GM19193 (cell line): ENCODE data around the gene SLC41A3.

Source experiments
- POLR2A ChIP-seq: IDR thresholded peaks from 4 replicates; pipeline ENCODE4 v1.6.1; 2011; ENCODE audit not compliant: insufficient read depth, insufficient read length; ENCODE audit errors: extremely low read depth

Gene SLC41A3

DNA sequence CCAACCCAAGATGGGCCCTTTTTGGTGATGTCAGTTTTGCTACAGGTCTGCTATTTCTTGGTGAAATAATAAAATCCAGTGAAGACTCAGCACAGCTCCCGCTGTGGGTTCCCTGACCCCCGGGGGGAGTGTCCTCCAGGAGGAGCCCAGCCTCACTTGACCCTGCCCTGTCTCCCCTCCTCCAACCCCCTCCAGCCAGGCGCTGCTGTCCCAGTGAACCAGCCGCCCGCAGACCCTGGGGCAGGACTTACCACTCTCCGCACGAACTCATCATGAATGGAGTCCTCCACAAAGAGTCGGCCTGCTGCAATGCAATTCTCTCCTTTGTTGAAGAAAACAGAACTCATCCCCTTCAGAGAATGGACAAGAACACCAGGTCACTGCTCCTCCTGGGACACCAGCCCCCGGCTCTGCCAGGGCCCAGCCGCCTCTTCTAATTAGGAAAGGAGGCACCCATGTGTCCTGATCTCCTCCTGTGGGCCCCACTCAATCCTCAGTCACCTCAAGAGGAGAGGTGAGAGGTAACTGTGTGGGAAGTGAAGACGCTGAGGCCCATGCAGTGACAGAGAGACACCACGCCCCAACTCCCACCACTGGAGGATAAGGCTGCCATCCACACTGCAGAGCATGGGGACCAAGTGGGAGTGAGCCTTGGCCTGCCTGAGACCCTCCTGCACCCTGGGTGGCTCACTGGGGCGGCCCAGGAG, 28.8 kb upstream of the SLC41A3 start:
- no peak for TF ChIP-seq POLR2A

DNA sequence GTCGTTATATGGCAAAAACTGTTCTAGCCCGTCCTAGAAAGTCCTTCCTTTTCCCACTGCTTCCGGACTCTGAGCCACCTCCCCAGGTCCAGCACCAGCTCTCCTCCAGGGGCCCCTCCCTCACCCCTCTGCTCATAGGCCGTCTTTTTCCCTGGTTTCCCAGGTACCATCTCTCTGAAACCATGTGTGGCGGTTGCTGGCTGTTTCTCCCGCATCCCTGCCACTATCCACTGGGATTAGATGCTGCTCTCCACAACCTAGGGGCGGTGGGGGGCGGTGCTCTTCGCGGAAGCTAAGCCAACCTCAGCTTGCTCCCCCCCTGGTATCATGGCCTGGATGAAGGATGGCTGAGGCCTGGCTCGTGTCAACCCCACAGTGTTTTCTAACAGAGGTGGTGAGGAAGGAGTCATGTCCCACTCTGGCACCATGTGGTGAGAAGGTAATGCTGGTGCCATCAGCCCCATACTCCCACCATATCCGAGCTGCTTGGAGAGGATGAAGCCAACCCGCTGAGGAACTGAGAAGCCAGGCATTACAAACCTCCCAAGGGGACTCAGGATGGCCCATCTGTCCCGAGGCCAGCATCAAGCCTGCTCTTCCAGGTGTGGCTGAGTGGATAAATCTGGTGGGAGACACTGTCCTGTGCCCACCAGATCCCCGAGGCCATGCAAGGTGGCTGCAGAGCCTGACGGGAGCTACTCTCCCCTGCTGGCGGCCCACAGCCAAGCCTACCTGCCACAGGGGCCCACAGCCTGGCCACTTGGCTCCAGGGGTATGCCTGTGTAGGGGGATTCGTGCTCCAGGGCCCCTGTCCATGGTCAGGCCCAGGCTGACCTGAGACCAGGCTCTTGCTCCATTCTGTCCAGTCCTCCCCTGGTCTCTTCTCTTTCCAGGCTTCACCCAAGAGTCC, 27.9 kb upstream of the SLC41A3 start:
- TF ChIP-seq POLR2A, result no peak

DNA sequence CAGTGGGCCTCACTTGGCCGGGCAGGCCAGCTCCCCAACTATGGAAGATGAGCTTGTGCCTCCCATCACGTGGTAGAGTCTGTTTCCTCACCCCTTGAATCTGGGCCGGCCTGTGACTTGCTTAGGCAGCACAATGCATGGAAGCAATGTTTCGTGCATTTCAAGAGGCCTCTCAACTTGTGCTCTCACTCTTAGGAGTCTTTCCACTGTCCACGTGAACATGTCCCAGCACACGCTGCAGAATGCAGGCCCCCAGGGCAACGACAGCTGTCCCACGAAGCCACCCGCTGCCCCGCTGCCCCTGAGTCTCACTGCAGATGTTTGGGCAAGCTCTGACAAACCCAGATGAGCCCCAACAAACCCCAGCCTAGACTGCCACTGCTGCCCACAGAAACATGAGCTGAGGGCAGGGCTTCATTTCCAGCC, 27.2 kb upstream of the SLC41A3 start:
- no peak for TF ChIP-seq POLR2A

DNA sequence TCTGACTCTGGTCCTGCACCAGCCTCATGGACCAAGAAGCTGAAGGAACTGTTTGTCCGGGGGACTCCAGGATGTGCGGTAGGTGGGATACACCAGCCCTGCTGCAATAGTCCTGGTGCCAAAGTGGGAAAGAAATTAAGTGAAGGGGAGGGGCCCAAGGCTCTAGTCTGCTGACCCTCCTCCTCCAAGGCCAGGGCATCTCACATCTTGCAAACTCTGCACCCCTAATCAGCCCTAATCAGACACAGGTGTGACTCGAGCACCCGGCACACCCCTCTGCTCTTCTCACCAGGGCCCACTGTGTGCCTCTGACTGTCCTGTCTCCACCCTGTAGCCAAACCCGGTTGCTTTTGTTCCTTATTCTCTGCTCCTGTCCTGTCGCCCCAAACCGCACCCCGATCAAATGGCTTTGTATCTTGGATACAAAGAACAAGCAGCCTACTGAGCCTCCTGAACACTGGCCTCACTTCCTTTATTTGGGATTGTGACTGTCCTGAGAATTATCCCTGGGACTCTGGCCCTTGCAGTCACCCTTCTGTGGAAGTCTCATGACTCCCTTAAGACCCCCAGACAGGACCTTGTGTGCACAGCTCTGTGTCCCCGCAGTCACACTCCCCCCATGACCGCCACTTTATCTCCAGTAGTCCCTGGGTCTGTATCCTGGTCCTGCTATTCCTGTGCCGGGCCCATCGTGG, 26.7 kb upstream of the SLC41A3 start:
- TF ChIP-seq POLR2A, result no peak

DNA sequence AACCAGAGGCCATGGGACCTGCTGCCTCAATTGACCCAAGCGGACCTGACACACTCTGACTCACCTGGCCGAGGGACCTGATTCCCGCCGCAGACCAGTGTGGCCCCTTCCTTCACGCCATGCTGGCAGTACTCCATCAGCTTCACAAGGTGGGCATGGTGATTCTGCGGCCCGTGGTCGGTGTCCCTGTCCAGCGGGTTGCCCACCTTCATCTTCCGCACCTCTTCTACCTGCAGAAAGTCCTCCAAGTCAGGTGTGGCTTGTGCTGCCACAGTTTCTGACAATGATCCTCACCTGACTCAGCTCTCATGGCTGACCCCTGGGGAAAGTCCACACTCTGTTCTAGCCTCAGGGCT, 25.9 kb upstream of the SLC41A3 start:
- no peak for TF ChIP-seq POLR2A

DNA sequence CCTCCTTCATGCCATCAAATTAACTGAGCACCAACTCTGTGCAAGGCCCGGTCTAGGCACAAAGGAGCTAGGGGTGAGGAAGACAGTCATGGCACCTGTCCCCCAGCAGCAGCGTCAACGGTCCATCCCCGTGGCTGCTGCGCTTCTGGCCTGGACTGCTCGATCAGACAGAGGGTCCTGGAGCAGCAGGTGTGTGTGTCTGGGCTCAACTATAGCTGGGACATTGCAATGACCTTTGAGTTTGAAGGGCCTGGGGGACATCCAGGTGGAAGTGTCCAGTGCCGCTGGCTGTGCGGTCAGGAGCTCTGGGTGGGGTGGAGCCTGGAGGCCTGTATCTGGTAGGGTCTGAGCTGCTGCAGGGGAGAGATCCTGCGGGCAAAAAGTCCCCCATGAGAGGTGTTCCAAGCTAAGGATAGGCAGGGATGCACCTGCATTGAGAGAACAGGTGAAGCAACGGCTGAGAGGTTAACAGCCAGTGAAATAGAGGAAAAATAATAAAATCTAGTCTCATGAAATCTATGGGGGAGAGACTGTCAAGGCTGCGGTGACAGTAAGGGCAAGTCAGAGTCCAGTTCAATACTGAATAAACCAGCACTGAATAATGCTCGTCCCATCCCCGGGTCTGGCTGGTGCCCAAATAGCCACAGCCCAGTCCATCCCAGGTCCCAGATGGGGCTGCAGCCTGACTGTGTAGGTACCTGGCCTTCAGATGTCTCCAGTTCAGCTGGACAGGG, 25.4 kb upstream of the SLC41A3 start:
- TF ChIP-seq POLR2A, result no peak

DNA sequence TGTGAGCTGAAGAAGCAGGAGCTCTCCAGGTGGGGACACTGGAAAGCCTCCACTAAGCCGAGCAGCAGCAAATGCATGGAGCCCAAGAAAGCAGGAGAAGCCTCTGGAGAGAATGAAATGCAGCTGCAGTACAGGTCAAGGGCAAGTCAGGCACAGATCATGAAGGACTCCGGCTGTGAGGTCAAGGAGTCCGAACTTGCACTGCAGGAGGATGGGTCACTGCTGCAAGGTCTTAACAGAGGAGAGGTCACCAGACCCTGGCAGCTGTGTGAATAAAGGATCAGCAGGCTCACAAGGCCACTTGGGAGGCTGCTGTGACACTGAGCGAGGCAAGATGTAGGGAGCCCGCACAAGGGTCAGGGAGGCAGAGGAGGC, 24.7 kb upstream of the SLC41A3 start:
- TF ChIP-seq POLR2A, result no peak

DNA sequence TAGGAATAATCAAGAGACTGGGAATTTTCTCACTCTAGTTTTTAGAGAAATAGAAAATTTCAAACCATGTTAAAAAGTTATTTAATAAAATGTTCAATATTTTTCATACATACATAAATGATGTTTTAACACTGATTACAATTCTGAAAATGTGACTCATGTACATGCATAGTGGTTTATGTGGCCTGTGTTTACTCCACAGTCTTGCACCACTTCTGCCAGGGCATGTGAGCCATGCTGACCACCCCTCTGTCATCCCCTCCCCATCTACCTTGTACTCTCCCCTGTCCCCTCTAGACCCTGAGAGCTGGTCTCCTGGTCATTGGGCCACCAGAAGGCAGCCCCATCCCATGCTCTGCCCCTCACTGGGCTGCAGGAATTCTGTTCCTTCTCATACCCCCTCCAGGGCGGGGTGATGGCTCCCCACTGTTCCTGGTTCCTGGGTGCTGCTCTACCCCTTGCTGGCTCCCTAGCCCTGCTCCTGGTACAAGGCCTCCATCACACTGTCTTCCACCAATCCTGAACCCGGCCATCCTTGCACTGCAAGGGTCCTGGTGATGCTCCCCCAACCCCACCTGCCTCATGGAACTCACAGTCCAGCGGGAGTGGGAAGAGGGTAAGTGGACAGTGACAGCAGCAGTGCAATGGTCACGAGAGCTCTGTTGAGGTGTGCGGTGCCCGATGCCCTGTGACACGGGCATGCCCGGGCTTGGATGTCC, 24.2 kb upstream of the SLC41A3 start:
- no peak for TF ChIP-seq POLR2A

DNA sequence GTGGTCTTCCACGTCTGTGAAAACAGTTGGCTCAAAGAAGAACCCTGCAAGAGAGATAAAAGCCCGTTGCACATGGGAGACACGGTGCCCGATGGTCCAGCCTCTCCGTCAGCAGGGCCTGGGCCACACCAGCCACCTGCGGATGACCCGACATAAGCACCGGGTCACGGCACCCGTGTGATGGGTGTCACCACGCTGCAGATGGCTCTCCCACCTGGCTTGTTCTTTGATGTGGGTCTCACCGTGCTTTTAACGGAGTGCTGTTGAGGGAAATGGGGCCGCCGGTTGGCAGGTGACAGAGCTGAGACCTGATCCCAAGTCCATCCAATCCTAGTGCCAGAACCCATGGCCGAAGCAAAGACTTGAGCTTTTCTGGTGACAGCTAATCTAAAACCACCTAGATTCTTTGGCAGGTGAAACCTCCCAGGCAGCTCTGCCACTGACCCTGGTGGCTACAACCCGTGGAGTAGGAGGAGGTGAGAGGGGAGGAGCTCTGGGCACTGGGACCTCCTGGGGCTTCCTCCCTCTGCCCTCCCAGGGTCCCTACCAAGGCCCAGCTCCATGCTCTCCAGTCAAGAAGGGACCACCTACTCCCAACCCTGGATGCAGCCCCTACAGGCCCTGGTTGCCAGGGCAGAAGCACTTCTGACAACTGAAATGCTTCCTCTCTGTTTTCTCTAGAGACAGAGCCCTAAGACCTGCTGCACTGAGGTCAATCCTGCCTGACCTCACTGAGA, 23.4 kb upstream of the SLC41A3 start:
- no peak for TF ChIP-seq POLR2A

DNA sequence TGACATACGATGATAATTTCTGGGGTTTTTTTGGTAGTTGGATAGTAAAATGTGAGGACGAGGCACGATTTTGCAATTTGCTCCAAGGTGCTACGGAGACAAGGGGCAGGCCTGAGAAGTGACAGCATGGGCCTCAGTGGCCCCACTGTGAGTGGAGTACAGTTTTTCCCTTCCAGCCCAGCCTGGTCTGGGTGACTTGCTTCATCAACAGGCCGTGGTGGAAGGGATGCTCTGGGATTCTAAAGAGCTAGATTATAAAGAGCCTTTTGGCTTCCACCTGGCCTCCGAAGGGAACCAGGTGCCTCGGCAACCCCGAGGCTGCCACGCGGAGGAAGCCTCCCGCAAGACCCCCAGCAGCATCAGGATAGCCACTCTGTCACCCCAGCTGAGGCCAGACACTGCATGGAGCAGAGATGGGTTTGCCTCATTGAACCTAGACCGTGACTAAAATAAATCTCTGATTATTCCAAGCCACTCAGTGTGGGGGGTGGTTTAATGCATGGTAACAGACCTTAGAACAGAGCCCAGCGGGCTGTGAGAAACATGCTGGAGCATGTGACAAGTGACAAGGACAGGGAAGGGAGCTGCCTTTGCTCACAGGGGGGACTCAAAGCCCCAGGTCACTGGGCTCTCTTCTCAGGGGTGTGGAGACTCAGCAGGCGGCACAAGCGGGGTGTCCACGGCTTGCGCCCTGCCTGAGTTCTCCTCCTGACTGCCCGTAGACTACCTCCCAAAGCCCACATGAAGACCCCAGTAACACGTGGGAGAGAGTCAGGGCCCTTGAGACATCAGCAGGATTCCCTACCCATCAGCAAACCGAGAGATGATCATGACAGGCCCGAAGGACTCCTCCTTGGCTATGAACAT, 22.6 kb upstream of the SLC41A3 start:
- no peak for TF ChIP-seq POLR2A

DNA sequence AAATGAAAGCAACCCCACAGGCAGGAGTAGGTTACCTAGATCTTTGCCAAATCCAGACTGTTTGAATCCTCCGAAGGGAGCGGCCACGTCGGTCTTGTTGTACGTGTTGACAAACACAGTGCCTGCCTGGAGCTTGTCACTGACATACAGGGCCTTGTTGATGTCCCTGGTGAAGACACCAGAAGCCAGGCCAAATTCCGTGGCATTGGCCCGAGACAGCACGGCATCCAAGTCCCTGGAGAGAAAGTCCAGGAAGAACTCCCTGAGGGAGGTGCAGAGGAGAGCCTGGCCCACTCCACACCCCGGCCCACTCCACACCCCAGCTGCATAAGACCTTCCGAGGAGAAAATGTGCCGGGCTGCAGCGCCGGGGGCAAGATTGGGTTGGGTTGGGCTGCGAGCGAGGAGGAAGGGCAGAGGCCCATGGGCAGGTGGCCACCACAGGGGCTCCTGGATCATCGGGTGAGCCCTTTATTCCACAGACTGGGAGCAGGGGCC, 21.8 kb upstream of the SLC41A3 start:
- TF ChIP-seq POLR2A, result no peak

DNA sequence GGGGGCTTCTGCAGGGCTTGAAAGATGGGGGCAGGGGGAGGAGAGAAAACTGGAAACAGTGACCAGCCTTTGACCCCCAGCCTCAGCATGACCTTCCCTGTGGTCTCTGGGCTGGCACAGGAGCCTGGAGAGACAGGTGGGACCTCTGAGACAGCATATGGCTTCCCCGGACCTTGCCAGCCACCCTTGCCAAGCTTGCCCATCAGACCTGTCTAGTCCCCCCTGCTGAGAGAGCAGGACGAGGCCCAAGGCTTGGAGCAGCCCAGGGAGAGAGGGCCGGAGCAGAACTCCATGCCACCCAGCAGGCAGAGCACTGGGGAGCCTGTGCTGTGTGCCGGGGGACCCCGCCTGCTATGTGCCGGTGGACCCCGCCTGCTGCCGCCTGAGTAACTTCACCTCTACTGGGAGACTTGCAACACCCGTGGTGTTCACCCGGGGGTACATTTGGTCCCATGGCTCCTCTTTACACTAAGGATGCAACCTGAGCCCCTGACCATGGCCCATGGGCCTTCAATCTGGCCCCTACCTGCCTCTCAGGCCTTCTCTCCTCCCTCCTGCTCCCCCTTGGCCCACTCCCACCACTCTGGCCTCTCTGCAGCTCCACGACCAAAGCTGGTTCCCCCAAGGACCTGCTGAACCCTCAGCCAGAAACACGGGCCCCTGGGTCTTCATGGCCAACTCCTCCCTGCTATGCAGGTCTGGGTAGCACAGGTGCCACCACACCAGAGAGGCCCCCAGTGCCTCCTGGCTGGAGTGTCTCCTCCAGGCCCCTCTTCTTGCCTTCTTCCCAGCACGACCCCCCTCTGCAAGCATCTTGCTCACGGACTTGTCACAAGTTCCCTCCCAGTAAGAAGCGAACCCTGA, 21.1 kb upstream of the SLC41A3 start:
- no peak for TF ChIP-seq POLR2A
